Uterus (tissue), 2 donors: ENCODE results near the gene PGBD5.

Source experiments
- CTCF ChIP-seq, 4 experiments: fragments of 200-600 bp in 2 of 4; fragments of 450-650 bp in 2 of 4; sonication (generic) in 2 of 4; IDR thresholded peaks; one replicate each; pipeline ENCODE4 v1.5.1; 2016 to 2019; ENCODE audit warnings: antibody characterized with exemption in 4 of 4, mild to moderate bottlenecking in 2 of 4, moderate library complexity in 1 of 4
- POLR2A ChIP-seq, 2 donors: fragments of 450-650 bp; IDR thresholded peaks; one replicate each; pipeline ENCODE4 v1.6.1; 2016; ENCODE audit warnings: antibody characterized with exemption in 2 of 2, mild to moderate bottlenecking in 1 of 2, moderate library complexity in 1 of 2

- TF ChIP-seq POLR2A (IDR thresholded peaks at IDR 0.05) (no peak), CTCF (IDR thresholded peaks at IDR 0.05) (no peak)
These were observed 29.2 kb upstream of the PGBD5 start for GRCh38 chr1:230455291-230455690.
